HG02870 (cell line): ENCODE data around the gene GLIS1.

Experiments
- ATAC-seq: cut with Tn5 transposase; IDR thresholded peaks from one replicate; pipeline ENCODE4 v1.9.1; 2021; ENCODE audit warnings: mild to moderate bottlenecking, moderate library complexity; ENCODE audit not compliant: unreplicated experiment

Gene GLIS1

GRCh38 chr1:53600561-53600960 lies 138.4 kb downstream of the GLIS1 start:
- no peak for ATAC-seq

- ATAC-seq = no peak
These were observed 139.0 kb downstream of the GLIS1 start for GRCh38 chr1:53600001-53600400.

GRCh38 chr1:53599481-53599880 lies 139.5 kb downstream of the GLIS1 start:
- no peak for ATAC-seq

DNA sequence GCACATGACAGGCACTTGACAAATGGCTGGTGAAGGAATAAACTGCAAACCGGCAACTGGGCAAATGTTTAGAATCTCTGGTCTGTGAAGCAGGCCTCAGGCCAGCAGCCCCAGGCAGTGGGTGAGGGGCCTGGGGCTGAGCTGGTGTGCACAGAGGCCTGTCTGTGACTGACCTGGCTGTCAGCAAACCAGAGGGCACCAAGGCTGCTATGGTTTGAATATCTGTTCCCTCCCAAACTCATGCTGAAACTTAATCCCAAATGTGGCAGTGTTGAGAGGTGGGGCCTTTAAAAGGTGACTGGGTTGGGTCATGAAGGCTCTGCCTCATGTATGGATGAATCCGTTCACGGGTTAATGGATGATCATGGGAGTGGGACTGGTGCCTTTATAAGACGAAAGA lies 140.0 kb downstream of the GLIS1 start:
- no peak for ATAC-seq

DNA sequence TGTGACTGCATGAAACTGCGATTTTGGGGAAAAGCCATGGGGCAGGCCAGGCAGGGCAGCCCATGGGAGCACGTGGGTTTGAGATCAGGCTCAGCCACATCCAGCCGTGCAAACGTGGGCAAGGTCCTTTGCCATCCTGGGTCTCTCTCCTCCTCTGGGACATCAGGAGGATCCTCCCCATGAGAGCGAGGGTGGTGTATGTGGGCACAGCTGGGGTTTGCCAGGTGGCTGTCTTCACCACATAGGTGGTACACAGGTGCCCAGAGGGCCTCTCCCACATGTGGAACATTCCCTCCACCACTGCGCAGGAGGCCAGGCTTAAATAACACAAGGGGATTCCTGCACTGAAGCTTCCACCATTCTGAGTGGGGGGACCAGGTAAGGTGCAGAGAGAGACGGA lies 143.1 kb downstream of the GLIS1 start:
- ATAC-seq = no peak

DNA sequence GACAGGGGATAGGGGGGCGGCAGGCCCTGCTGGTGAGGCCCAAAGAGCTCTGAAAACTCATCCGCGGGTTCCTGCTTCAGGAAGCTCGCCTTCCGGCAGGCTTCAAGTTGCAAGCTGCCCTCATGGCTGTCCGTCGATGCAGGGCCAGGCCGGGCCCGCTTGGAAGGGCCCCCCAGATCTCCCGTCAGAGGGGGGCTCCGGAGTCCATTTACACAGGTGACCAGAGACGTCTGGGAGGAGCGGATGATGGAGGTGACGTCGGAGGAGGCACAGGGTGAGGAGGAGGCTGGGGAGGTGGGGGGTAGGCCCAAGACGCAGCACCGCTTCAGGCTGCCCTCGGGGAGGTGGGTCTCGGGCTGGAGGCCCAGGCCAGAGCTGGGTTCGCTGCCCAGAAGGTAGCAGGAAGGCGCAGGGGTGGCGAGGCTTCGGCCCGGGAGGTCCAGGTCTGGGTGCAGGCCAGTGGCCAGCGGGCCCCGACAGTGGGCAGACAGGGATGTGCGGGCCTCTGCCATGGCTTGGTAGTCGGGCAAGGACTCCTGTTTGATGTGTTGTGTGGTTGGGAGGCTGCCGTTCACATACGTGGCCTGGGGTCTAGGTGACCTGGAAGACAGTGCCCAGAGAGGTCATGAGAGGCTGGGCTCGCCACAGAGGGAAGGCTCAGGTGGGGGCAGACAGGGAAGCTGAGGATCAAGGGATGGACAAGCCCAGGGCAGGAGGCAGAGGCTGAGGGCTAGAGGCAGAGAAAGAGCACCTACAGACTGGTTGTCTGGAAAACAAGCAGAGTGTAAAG lies 144.4 kb downstream of the GLIS1 start:
- ATAC-seq = no peak

- ATAC-seq = no peak
These were observed 145.1 kb downstream of the GLIS1 start for GRCh38 chr1:53593758-53594380.

GRCh38 chr1:53592985-53593757 lies 145.8 kb downstream of the GLIS1 start:
- no peak for ATAC-seq

- ATAC-seq = no peak
These were observed 146.4 kb downstream of the GLIS1 start for GRCh38 chr1:53592521-53592982.

- no peak for ATAC-seq
These were observed 147.0 kb downstream of the GLIS1 start for GRCh38 chr1:53591924-53592323.

- ATAC-seq = no peak
These were observed 148.1 kb downstream of the GLIS1 start for GRCh38 chr1:53590531-53591515.

GRCh38 chr1:53590104-53590503 lies 148.9 kb downstream of the GLIS1 start:
- no peak for ATAC-seq

DNA sequence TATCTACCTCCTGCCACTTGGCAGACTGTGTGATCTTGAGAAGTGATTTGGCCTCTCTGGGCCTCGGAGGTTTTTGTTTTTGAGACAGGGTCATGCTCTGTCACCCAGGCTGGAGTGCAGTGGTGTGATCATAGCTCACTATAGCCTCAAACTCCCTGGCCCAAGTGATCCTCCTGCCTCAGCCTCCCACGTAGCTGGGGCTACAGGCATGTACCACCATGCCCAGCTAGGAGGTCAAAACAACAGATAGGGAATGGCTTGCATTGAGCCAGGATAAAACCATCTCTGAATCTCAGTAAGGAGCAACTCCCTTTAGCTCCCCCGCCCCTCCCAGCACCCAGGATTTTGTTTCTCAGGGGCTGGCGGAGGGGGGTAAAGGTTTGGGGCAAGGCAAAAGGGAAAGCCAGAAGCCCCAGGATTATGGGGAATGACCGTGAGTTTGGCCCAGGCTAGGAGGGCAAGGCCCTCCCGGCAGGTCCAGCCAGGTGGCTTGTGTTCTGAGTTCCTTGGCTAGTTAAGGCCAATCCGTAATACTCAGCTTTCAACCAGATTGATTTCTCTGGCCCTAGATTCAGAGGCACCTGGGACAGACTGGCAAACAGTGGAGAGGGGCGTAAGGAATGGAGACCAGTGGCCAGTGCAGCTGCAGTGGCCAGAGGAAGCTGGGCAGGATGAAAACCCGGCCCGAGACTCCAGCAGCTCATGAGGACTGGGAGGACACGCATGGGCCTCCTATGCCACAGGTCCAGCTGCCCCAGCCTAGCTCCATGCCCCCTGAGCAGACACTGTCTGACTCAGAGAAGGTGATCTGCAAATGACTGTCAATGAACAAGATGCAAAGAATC lies 149.7 kb downstream of the GLIS1 start:
- no peak for ATAC-seq

GRCh38 chr1:53588053-53588779 lies 150.7 kb downstream of the GLIS1 start:
- no peak for ATAC-seq

DNA sequence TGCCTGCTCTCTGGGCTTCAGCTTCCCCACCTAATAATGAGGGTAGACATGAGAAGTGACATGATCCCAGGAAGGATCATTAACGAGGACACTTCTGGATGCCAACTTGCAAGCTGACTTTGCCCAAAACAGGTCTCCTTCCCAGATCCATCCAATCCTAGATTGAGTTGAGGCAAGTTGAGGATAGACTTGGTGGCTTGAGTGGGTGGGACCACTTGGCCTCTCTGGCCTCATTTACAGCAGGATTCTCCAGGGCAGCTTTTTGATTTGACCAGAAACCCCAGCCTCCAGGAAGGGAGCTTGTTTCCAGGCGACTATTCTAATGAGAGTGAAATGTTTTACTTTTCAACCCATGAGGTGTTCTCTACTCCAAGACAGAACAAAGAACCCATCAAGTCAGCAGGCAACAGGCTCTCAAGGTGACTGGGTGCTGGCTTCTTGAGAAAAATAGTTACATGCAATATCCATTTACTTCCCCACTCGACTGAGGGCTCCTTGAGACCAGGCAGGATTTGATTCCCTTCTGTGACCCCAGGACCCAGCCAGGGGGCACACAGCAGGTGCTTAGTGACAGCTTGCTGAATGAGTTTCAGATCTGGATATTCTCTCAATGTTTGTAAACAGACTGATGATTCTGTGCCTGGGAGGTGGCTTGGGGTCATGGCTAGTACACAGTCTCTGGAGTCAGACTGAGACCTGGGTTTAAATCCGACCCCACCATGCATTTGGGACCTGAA lies 151.5 kb downstream of the GLIS1 start:
- ATAC-seq = no peak

GRCh38 chr1:53586765-53587164 lies 152.2 kb downstream of the GLIS1 start:
- no peak for ATAC-seq

GRCh38 chr1:53585565-53585964 lies 153.4 kb downstream of the GLIS1 start:
- no peak for ATAC-seq

- ATAC-seq = no peak
These were observed 153.8 kb downstream of the GLIS1 start for GRCh38 chr1:53585129-53585528.
